H9 (cell line): ENCODE data around the gene SPAM1. TPM values are rescaled to one million over a fixed set of nuclear protein-coding genes. Genes with fewer than 3 reads are reported as not detected.

Experiments
- DNase-seq: peaks from one replicate; pipeline ENCODE4 v3.0.0-alpha.2; 2017
- H2AFZ ChIP-seq: one replicate; pipeline ENCODE4 v1.6.1; 2013; ENCODE audit warnings: mild to moderate bottlenecking, low read length, control low read depth, moderate library complexity
- H2AK5ac ChIP-seq: 2 replicates; pipeline ENCODE4 v1.6.1; 2013; ENCODE audit warnings: low read length, control low read depth, mixed read lengths; ENCODE audit not compliant: insufficient read length
- H2BK120ac ChIP-seq: one replicate; pipeline ENCODE4 v1.6.1; 2013; ENCODE audit warnings: low read depth, mild to moderate bottlenecking, low read length, control low read depth, inconsistent platforms; ENCODE audit not compliant: poor library complexity, severe bottlenecking
- H2BK12ac ChIP-seq: 2 replicates; pipeline ENCODE4 v1.6.1; 2013; ENCODE audit warnings: low read length, control low read depth, mixed read lengths, low read depth; ENCODE audit not compliant: insufficient read length
- H2BK15ac ChIP-seq: 2 replicates; pipeline ENCODE4 v1.6.1; 2013; ENCODE audit warnings: low read depth, low read length, control low read depth
- H2BK20ac ChIP-seq: one replicate; pipeline ENCODE4 v1.6.1; 2013; ENCODE audit warnings: low read depth, mild to moderate bottlenecking, low read length, control low read depth, inconsistent platforms; ENCODE audit not compliant: poor library complexity, severe bottlenecking
- H2BK5ac ChIP-seq: 2 replicates; pipeline ENCODE4 v1.6.1; 2013; ENCODE audit warnings: low read length, control low read depth, mixed read lengths; ENCODE audit not compliant: insufficient read length
- H3K14ac ChIP-seq: 2 replicates; pipeline ENCODE4 v1.6.1; 2013; ENCODE audit warnings: low read length, control low read depth; ENCODE audit not compliant: insufficient read depth
- H3K18ac ChIP-seq: 2 replicates; pipeline ENCODE4 v1.6.1; 2013; ENCODE audit warnings: low read depth, mild to moderate bottlenecking, mixed read lengths, low read length, control low read depth; ENCODE audit not compliant: insufficient read length
- H3K23ac ChIP-seq: 2 replicates; pipeline ENCODE4 v1.6.1; 2013; ENCODE audit warnings: low read length, control low read depth, mixed read lengths, low read depth; ENCODE audit not compliant: insufficient read length
- H3K23me2 ChIP-seq: 2 replicates; pipeline ENCODE4 v1.6.1; 2013; ENCODE audit warnings: low read depth, mild to moderate bottlenecking, mixed read lengths, low read length, control low read depth; ENCODE audit not compliant: insufficient read length, poor library complexity, severe bottlenecking
- H3K27ac ChIP-seq: 2 replicates; pipeline ENCODE4 v1.5.1; 2013; ENCODE audit warnings: low read length, control low read depth, mixed read lengths, low read depth; ENCODE audit not compliant: insufficient read length
- H3K27me3 ChIP-seq: 2 replicates; pipeline ENCODE4 v1.6.1; 2013; ENCODE audit warnings: low read length, control low read depth, inconsistent platforms; ENCODE audit not compliant: insufficient read depth
- H3K4ac ChIP-seq: 2 replicates; pipeline ENCODE4 v1.6.1; 2013; ENCODE audit warnings: low read depth, mild to moderate bottlenecking, control low read depth, inconsistent platforms, low read length, moderate library complexity
- H3K4me1 ChIP-seq: 2 replicates; pipeline ENCODE4 v1.6.1; 2013; ENCODE audit warnings: low read length, control low read depth, inconsistent platforms; ENCODE audit not compliant: insufficient read depth
- H3K4me2 ChIP-seq: 2 replicates; pipeline ENCODE4 v1.6.1; 2013; ENCODE audit warnings: low read length, control low read depth, mixed read lengths; ENCODE audit not compliant: insufficient read length, insufficient read depth
- H3K56ac ChIP-seq: 2 replicates; pipeline ENCODE4 v1.6.1; 2013; ENCODE audit warnings: low read depth, mild to moderate bottlenecking, mixed read lengths, low read length, control low read depth; ENCODE audit not compliant: insufficient read length
- H3K79me1 ChIP-seq: 2 replicates; pipeline ENCODE4 v1.6.1; 2013; ENCODE audit warnings: low read depth, mild to moderate bottlenecking, moderate library complexity, low read length, control low read depth, inconsistent platforms; ENCODE audit not compliant: insufficient read depth, poor library complexity, severe bottlenecking
- H3K79me2 ChIP-seq: 2 replicates; pipeline ENCODE4 v1.6.1; 2013; ENCODE audit warnings: low read length, control low read depth, inconsistent platforms; ENCODE audit not compliant: insufficient read depth
- H3K9ac ChIP-seq: 2 replicates; pipeline ENCODE4 v1.6.1; 2013; ENCODE audit warnings: low read length, control low read depth, mixed read lengths; ENCODE audit not compliant: insufficient read length; ENCODE audit errors: extremely low read depth
- H3K9me3 ChIP-seq: one replicate; pipeline ENCODE4 v1.6.1; 2013; ENCODE audit warnings: low read depth, low read length, inconsistent platforms; ENCODE audit not compliant: control insufficient read depth
- H3T11ph ChIP-seq: one replicate; pipeline ENCODE4 v1.6.1; 2013; ENCODE audit warnings: mild to moderate bottlenecking, low read length, control low read depth, inconsistent platforms
- H4K20me1 ChIP-seq: one replicate; pipeline ENCODE4 v1.6.1; 2013; ENCODE audit not compliant: control insufficient read depth, insufficient read length, insufficient read depth
- H4K5ac ChIP-seq: 2 replicates; pipeline ENCODE4 v1.6.1; 2013; ENCODE audit warnings: low read depth, mild to moderate bottlenecking, mixed read lengths, low read length, control low read depth; ENCODE audit not compliant: insufficient read length
- H4K8ac ChIP-seq: replicated peaks from 2 replicates; pipeline ENCODE4 v1.6.1; 2013; ENCODE audit warnings: low read length, control low read depth, mixed read lengths, low read depth; ENCODE audit not compliant: insufficient read length
- H4K91ac ChIP-seq: 2 replicates; pipeline ENCODE4 v1.6.1; 2013; ENCODE audit warnings: low read depth, mild to moderate bottlenecking, moderate library complexity, mixed read lengths, low read length, control low read depth; ENCODE audit not compliant: insufficient read length
- H3K27ac Mint-ChIP-seq, 3 experiments: 2 replicates in 2 of 3; 3 replicates in 1 of 3; pipeline ENCODE4 v1.8.0; 2020 to 2021; ENCODE audit warnings: mixed read lengths in 3 of 3, mild to moderate bottlenecking in 1 of 3, moderate library complexity in 1 of 3
- H3K27me3 Mint-ChIP-seq: 2 replicates; pipeline ENCODE4 v1.8.0; 2021; ENCODE audit warnings: low read depth, mild to moderate bottlenecking, moderate library complexity, mixed read lengths
- H3K36me3 Mint-ChIP-seq, 3 experiments: 2 replicates in 2 of 3; 3 replicates in 1 of 3; pipeline ENCODE4 v1.8.0; 2020 to 2021; ENCODE audit warnings: low read depth in 3 of 3, mixed read lengths in 3 of 3; ENCODE audit not compliant: insufficient read depth in 1 of 3
- H3K4me1 Mint-ChIP-seq, 2 experiments: 2 replicates each; pipeline ENCODE4 v1.8.0; 2020; ENCODE audit warnings: mixed read lengths in 2 of 2
- H3K4me3 Mint-ChIP-seq, 2 experiments: 2 replicates in 1 of 2; 3 replicates in 1 of 2; pipeline ENCODE4 v1.8.0; 2020 to 2021; ENCODE audit warnings: mild to moderate bottlenecking in 2 of 2, mixed read lengths in 2 of 2, moderate library complexity in 1 of 2
- H3K9me3 Mint-ChIP-seq, 2 experiments: 2 replicates in 1 of 2; 3 replicates in 1 of 2; pipeline ENCODE4 v1.8.0; 2020; ENCODE audit warnings: mild to moderate bottlenecking in 2 of 2, mixed read lengths in 2 of 2, moderate library complexity in 1 of 2
- total RNA-seq: library from RNA; stranded (reverse); gene quantifications from 2 replicates; pipeline ENCODE4 v1.2.1, GENCODE V29; 2021
- TF ChIP-seq, protein P1 (sequence below): fragments of 200-600 bp; sonication (generic); conservative IDR thresholded peaks from 3 replicates; pipeline ENCODE4 v1.8.0; 2021; ENCODE audit warnings: antibody characterized with exemption, mild to moderate bottlenecking

The SPAM1 gene
- total RNA-seq, 1 experiment from 2014 or later: not detected

DNA sequence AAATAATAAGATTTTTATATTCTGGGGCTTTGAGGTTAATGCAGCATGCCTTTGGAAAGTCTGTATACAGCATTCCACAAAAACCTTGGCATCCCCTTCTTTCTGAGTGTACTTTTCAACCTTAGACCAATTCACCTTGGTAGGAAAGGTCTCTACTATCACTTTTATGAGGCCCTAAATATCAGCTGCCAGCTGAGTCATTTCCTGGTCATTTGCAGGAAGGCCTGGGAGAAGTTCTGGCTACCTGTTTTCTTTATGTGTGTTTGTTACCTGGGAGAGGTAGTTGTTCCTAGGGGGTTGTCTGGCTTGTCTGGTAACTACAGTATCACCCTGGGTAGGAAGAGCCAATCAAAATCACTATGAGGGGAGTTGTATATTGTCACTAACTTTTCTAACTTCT is 4.1 kb downstream of the SPAM1 start:
- Histone ChIP-seq H4K5ac (no peak overlapping the region), H3K79me1 (no peaks in the 10 kb centered on the region), H3K18ac (no peak overlapping the region), H3K9me3 (no peaks in the 10 kb centered on the region), H4K20me1 (no peaks in the 10 kb centered on the region), H3K23ac (no peak overlapping the region), H2AFZ (peak overlapping the region; percentile 10), H3K9ac (no peak overlapping the region), H3K4me2 (no peak overlapping the region), H3K27me3 (no peaks in the 10 kb centered on the region), H2BK12ac (no peak overlapping the region), H2BK20ac (no peak overlapping the region), H3K79me2 (no peaks in the 10 kb centered on the region), H2BK15ac (no peak overlapping the region), H3K23me2 (no peaks in the 10 kb centered on the region), H3K4me1 (no peaks in the 10 kb centered on the region; the same call in 1 of the 2 replicates), H2AK5ac (no peak overlapping the region), H4K8ac (no peak overlapping the region), H2BK5ac (no peak overlapping the region), H2BK120ac (no peak overlapping the region), H3K4ac (no peak overlapping the region), H3K14ac (no peak overlapping the region), H3K56ac (no peak overlapping the region), H4K91ac (no peak overlapping the region), H3T11ph (no peak overlapping the region), H3K27ac (no peak overlapping the region)
- peaks cover 24 to 39% of the 10 kb centered on the region in 2 experiments for H3K4me1 Mint-ChIP-seq
- no peak for DNase-seq
- H3K4me3 Mint-ChIP-seq: no peak overlapping the region
- H3K27me3 Mint-ChIP-seq: no peaks in the 10 kb centered on the region
- peak overlapping the region; percentile 67 to 97 (median 90); a peak in 5 of 7 replicates for H3K27ac Mint-ChIP-seq
- peaks cover 0 to 18% (median 1%) of the 10 kb centered on the region in 3 experiments; a peak in 4 of 7 replicates for H3K36me3 Mint-ChIP-seq
- H3K9me3 Mint-ChIP-seq: peaks cover 0 to under 1% of the 10 kb centered on the region in 2 experiments; a peak in 3 of 5 replicates
- TF ChIP-seq, protein P1, sequence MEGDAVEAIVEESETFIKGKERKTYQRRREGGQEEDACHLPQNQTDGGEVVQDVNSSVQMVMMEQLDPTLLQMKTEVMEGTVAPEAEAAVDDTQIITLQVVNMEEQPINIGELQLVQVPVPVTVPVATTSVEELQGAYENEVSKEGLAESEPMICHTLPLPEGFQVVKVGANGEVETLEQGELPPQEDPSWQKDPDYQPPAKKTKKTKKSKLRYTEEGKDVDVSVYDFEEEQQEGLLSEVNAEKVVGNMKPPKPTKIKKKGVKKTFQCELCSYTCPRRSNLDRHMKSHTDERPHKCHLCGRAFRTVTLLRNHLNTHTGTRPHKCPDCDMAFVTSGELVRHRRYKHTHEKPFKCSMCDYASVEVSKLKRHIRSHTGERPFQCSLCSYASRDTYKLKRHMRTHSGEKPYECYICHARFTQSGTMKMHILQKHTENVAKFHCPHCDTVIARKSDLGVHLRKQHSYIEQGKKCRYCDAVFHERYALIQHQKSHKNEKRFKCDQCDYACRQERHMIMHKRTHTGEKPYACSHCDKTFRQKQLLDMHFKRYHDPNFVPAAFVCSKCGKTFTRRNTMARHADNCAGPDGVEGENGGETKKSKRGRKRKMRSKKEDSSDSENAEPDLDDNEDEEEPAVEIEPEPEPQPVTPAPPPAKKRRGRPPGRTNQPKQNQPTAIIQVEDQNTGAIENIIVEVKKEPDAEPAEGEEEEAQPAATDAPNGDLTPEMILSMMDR: no peak
